ENCODE results near the gene CRISPLD2. TPM values are rescaled to one million over a fixed set of nuclear protein-coding genes. Genes with fewer than 3 reads are reported as not detected.

Gene CRISPLD2
- total RNA-seq, 1 donor from 2014 or later = 6.1 TPM

- peak; percentile 50 for DNase-seq (ENCODE audit: low read depth)
Measured at GRCh38 chr16:84795329-84796053, 24.3 kb upstream of the CRISPLD2 start.

- no peak for DNase-seq (ENCODE audit: low read depth)
Measured at GRCh38 chr16:84800158-84800978, 19.4 kb upstream of the CRISPLD2 start.

GRCh38 chr16:84803146-84803545 is 16.6 kb upstream of the CRISPLD2 start:
- DNase-seq (ENCODE audit: low read depth) = no peak

GRCh38 chr16:84804326-84804725 is 15.5 kb upstream of the CRISPLD2 start:
- DNase-seq (ENCODE audit: low read depth) = no peak

GRCh38 chr16:84806256-84806889 is 13.4 kb upstream of the CRISPLD2 start:
- DNase-seq (ENCODE audit: low read depth) = no peak

GRCh38 chr16:84806890-84807258 is 12.9 kb upstream of the CRISPLD2 start:
- DNase-seq (ENCODE audit: low read depth) = no peak

GRCh38 chr16:84807776-84808175 is 12.0 kb upstream of the CRISPLD2 start:
- DNase-seq (ENCODE audit: low read depth) = no peak

GRCh38 chr16:84808826-84809225 is 11.0 kb upstream of the CRISPLD2 start:
- DNase-seq (ENCODE audit: low read depth) = no peak

GRCh38 chr16:84810518-84811273 is 9.1 kb upstream of the CRISPLD2 start:
- no peak for DNase-seq (ENCODE audit: low read depth)

- DNase-seq (ENCODE audit: low read depth) = no peak
Measured at GRCh38 chr16:84811529-84811928, 8.3 kb upstream of the CRISPLD2 start.

- no peak for DNase-seq (ENCODE audit: low read depth)
Measured at GRCh38 chr16:84813141-84813934, 6.4 kb upstream of the CRISPLD2 start.

GRCh38 chr16:84815462-84815861 is 4.3 kb upstream of the CRISPLD2 start:
- DNase-seq (ENCODE audit: low read depth) = no peak

GRCh38 chr16:84816023-84816422 is 3.8 kb upstream of the CRISPLD2 start:
- peak; percentile 39 for DNase-seq (ENCODE audit: low read depth)

GRCh38 chr16:84816485-84816884 is 3.3 kb upstream of the CRISPLD2 start:
- DNase-seq (ENCODE audit: low read depth) = no peak

- no peak for DNase-seq (ENCODE audit: low read depth)
Measured at GRCh38 chr16:84817206-84817605, 2.6 kb upstream of the CRISPLD2 start.

GRCh38 chr16:84817613-84818012 is 2.2 kb upstream of the CRISPLD2 start:
- no peak for DNase-seq (ENCODE audit: low read depth)

- DNase-seq (ENCODE audit: low read depth) = no peak
Measured at GRCh38 chr16:84818133-84818532, 1.7 kb upstream of the CRISPLD2 start.

- no peak for DNase-seq (ENCODE audit: low read depth)
Measured at GRCh38 chr16:84818989-84819643, 669 bp upstream of the CRISPLD2 start.

GRCh38 chr16:84820305-84820684 is 510 bp downstream of the CRISPLD2 start:
- peak; percentile 44 for DNase-seq (ENCODE audit: low read depth)

GRCh38 chr16:84820771-84821170 is 986 bp downstream of the CRISPLD2 start:
- no peak for DNase-seq (ENCODE audit: low read depth)
